ENCODE measurements around the gene CCR7. TPM values are rescaled to one million over a fixed set of nuclear protein-coding genes. Genes with fewer than 3 reads are reported as not detected.

The CCR7 gene
- total RNA-seq, 1 experiment from 2014 or later = 0.57 TPM

- no peak overlapping the region for H3K27ac Mint-ChIP-seq
- no peaks in the 10 kb centered on the region for H3K9me3 Mint-ChIP-seq
- no peaks in the 10 kb centered on the region for H3K36me3 Mint-ChIP-seq
- H3K4me3 Mint-ChIP-seq = no peak overlapping the region
- peaks cover 21% of the 10 kb centered on the region for H3K4me1 Mint-ChIP-seq
- DNase-seq (ENCODE audit: low spot score) = no peak
- POLR2A ChIA-PET = no interaction called here
- CTCF ChIA-PET = interaction anchor here (0.6 to 1.3 kb wide), 2 partner anchors 10 to 50 kb away, joined by 3 to 5 read pairs; no protein-coding TSS in a partner anchor
- no peaks in the 10 kb centered on the region; the same call in 1 of the 2 replicates for H3K27me3 Mint-ChIP-seq (ENCODE audit: low read depth)
- TF ChIP-seq ERG (CRISPR knock-in tag; IDR thresholded peaks at IDR 0.05) = no peak
- no peak for TF ChIP-seq SP1 (CRISPR knock-in tag; conservative IDR thresholded peaks at IDR 0.05)
- TF ChIP-seq GRHL2 (CRISPR knock-in tag; IDR thresholded peaks at IDR 0.05; ENCODE audit: insufficient replicate concordance, severe bottlenecking) = no peak
- no peak for TF ChIP-seq STAT6 (CRISPR knock-in tag; conservative IDR thresholded peaks at IDR 0.05; ENCODE audit: low read depth)
- TF ChIP-seq OVOL2 (CRISPR knock-in tag; IDR thresholded peaks at IDR 0.05; ENCODE audit: borderline replicate concordance) = no peak
- no peak for TF ChIP-seq PRRX2 (CRISPR knock-in tag; IDR thresholded peaks at IDR 0.05)
- no peak for TF ChIP-seq CDX4 (CRISPR knock-in tag; IDR thresholded peaks at IDR 0.05; ENCODE audit: borderline replicate concordance)
- TF ChIP-seq SMAD3 (CRISPR knock-in tag; IDR thresholded peaks at IDR 0.05; ENCODE audit: borderline replicate concordance) = no peak
- no peak for TF ChIP-seq ATF3 (CRISPR knock-in tag; conservative IDR thresholded peaks at IDR 0.05)
- no peak for TF ChIP-seq ZBTB43 (CRISPR knock-in tag; IDR thresholded peaks at IDR 0.05)
- no peak for ATAC-seq
Measured at GRCh38 chr17:40610359-40610758, 45.1 kb upstream of the CCR7 start.

GRCh38 chr17:40608061-40608581, 42.8 kb upstream of the CCR7 start:
- no peaks in the 10 kb centered on the region; the same call in 1 of the 2 replicates for H3K27me3 Mint-ChIP-seq (ENCODE audit: low read depth)
- no peak for ATAC-seq
- no peaks in the 10 kb centered on the region for H3K36me3 Mint-ChIP-seq
- ChIA-PET CTCF (interaction anchor here (1.4 kb wide), 1 partner anchor 12 kb away, joined by 8 read pairs; no protein-coding TSS in a partner anchor), POLR2A (no interaction called here)
- no peak for DNase-seq (ENCODE audit: low spot score)
- H3K4me1 Mint-ChIP-seq = peaks cover 17% of the 10 kb centered on the region
- H3K4me3 Mint-ChIP-seq = no peak overlapping the region
- TF ChIP-seq ETV6 (CRISPR knock-in tag; IDR thresholded peaks at IDR 0.05) (no peak), SMAD4 (CRISPR knock-in tag; IDR thresholded peaks at IDR 0.05) (no peak), ATF1 (CRISPR knock-in tag; IDR thresholded peaks at IDR 0.05) (no peak), ATF2 (CRISPR knock-in tag; IDR thresholded peaks at IDR 0.05; ENCODE audit: borderline replicate concordance, low read depth) (no peak), FOXK1 (CRISPR knock-in tag; IDR thresholded peaks at IDR 0.05) (no peak), ZBTB21 (CRISPR knock-in tag; IDR thresholded peaks at IDR 0.05; ENCODE audit: borderline replicate concordance) (no peak), GRHL2 (CRISPR knock-in tag; IDR thresholded peaks at IDR 0.05; ENCODE audit: insufficient replicate concordance, severe bottlenecking) (no peak), ZNF232 (CRISPR knock-in tag; IDR thresholded peaks at IDR 0.05) (no peak), NR2C2 (CRISPR knock-in tag; IDR thresholded peaks at IDR 0.05) (no peak), CREM (CRISPR knock-in tag; IDR thresholded peaks at IDR 0.05) (no peak), E2F1 (CRISPR knock-in tag; IDR thresholded peaks at IDR 0.05) (no peak), RORB (CRISPR knock-in tag; IDR thresholded peaks at IDR 0.05) (no peak)
- H3K9me3 Mint-ChIP-seq = no peaks in the 10 kb centered on the region
- no peak overlapping the region for H3K27ac Mint-ChIP-seq
